Measurements from ENCODE around the gene PLBD2. TPM values are rescaled to one million over a fixed set of nuclear protein-coding genes. Genes with fewer than 3 reads are reported as not detected.

The PLBD2 gene
- total and polyA plus RNA-seq, 9 of the 15 experiments (the other 6 are each of a cell fraction or from before 2014, with no cell fraction given), result 2.4 to 37.4 (median 6.0) TPM

- no peaks in the 10 kb centered on the region for H3K9me1 ChIP-seq (ENCODE audit: control insufficient read depth, insufficient read depth, low read length)
- H3K79me2 ChIP-seq (ENCODE audit: control insufficient read depth, insufficient read depth, low read length), result no peaks in the 10 kb centered on the region
- 37% methylated on average over 13 of the region's 13 CpGs for WGBS (ENCODE audit: insufficient coverage, low coverage, missing lambda C conversion rate)
- H3K27ac ChIP-seq (ENCODE audit: extremely low read depth, low read depth, low read length), result no peak overlapping the region
- no peaks in the 10 kb centered on the region for H3K36me3 ChIP-seq (ENCODE audit: control insufficient read depth, insufficient read depth, low read length)
- H4K20me1 ChIP-seq (replicated peaks; ENCODE audit: control insufficient read depth, insufficient read depth, low read length), result no peaks in the 10 kb centered on the region
- TF ChIP-seq EHMT2 (IDR thresholded peaks at IDR 0.05), result no peak
- TF ChIP-seq JUN (IDR thresholded peaks at IDR 0.05; ENCODE audit: borderline replicate concordance, low read depth, low read length), result no peak
- TF ChIP-seq JUN (CRISPR knock-in tag; IDR thresholded peaks at IDR 0.05; ENCODE audit: borderline replicate concordance), result no peak
- TF ChIP-seq ZNF77 (CRISPR knock-in tag; IDR thresholded peaks at IDR 0.05), result no peak
- TF ChIP-seq PRPF4 (IDR thresholded peaks at IDR 0.05; ENCODE audit: insufficient read depth, low read depth, low read length, poor library complexity, severe bottlenecking), result no peak
- TF ChIP-seq ZNF24 (IDR thresholded peaks at IDR 0.05), result peak; percentile 94
- no peak for TF ChIP-seq ARID4B (CRISPR knock-in tag; IDR thresholded peaks at IDR 0.05)
- no peak for TF ChIP-seq TEAD4 (IDR thresholded peaks at IDR 0.05; ENCODE audit: low read length)
- no peak for TF ChIP-seq TEAD4 (CRISPR knock-in tag; IDR thresholded peaks at IDR 0.05; ENCODE audit: borderline replicate concordance)
- TF ChIP-seq ADNP (tag; IDR thresholded peaks at IDR 0.05), result peak; percentile 51; the same call in 1 of the 2 replicates
- TF ChIP-seq ELK1 (CRISPR knock-in tag; IDR thresholded peaks at IDR 0.05), result no peak
- no peak for TF ChIP-seq NCOA2 (IDR thresholded peaks at IDR 0.05; ENCODE audit: partially characterized antibody in 2 of 2)
- no peak for TF ChIP-seq ZNF655 (CRISPR knock-in tag; IDR thresholded peaks at IDR 0.05)
- FAIRE-seq (no peak), DNase-seq (ENCODE audit: extremely low read depth in 1 of 4, low spot score in 3 of 4) (no peak), ATAC-seq (no peak)
- POLR2A ChIA-PET, result interaction anchor here (0.8 kb wide), 1 partner anchor 9 kb away, joined by 3 read pairs; no protein-coding TSS in a partner anchor
- CTCF ChIA-PET (ENCODE audit: low intra/inter-chr PET ratio), result no interaction called here
- in situ Hi-C loops (cut with MboI) (loop anchor here (25.0 kb wide), 1 partner anchor 214 kb away; the partner anchor contains the start of genes DDX54 and RITA1), intact Hi-C loops (cut with micrococcal nuclease) (no loop called here)
- H3K27me3 ChIP-seq (ENCODE audit: control insufficient read depth in 2 of 2, insufficient read depth in 2 of 2, low read length in 2 of 2), result peaks cover 0 to 8% of the 10 kb centered on the region in 2 experiments; a peak in 1 of 5 replicates
- H3K9me3 ChIP-seq (replicated peaks; ENCODE audit: control insufficient read depth, insufficient read depth, low read depth, low read length), result no peaks in the 10 kb centered on the region
- H3K4me3 ChIP-seq, result no peak overlapping the region
- peak overlapping the region in 1 of 2 experiments; percentile 50; a peak in 1 of 4 replicates for H3K9ac ChIP-seq (ENCODE audit: insufficient read depth in 1 of 2, low read depth in 2 of 2, low read length in 2 of 2)
- peaks cover 7 to 28% of the 10 kb centered on the region in 2 experiments; a peak in 4 of 5 replicates for H3K4me1 ChIP-seq (replicated peaks in 1 of 2; ENCODE audit: control insufficient read depth in 2 of 2, insufficient read depth in 2 of 2, low read length in 2 of 2)
- no peak overlapping the region for H3K4me2 ChIP-seq (ENCODE audit: insufficient read depth, low read length)
- H2AFZ ChIP-seq (ENCODE audit: low read depth, low read length), result peak overlapping the region; percentile 47
- no TSS peak for BruUV-seq (replicated peaks)
These were observed 42.9 kb downstream of the PLBD2 start for GRCh38 chr12:113401066-113402000.

Data from K562 (cell line).